NCI-H2227 treated with DMSO at 0.1 percent for 48 hours (cell line): ENCODE results near the gene RSPH10B2.
"Not testable (repeated sequence)": the region's sequence is repeated elsewhere in the genome, so short reads cannot be mapped to it uniquely, and the experiment has no call there.

Experiments
- DNase-seq: peaks from one replicate; lab custom pipeline; 2025; lab: John Stamatoyannopoulos, UW

The RSPH10B2 gene

GRCh38 chr7:6842278-6842921 is 88.5 kb downstream of the RSPH10B2 start:
- not testable (repeated sequence) for DNase-seq

- not testable (repeated sequence) for DNase-seq
Measured at GRCh38 chr7:6843092-6843491, 89.2 kb downstream of the RSPH10B2 start.

- DNase-seq: not testable (repeated sequence)
Measured at GRCh38 chr7:6843654-6844053, 89.8 kb downstream of the RSPH10B2 start.

- DNase-seq: not testable (repeated sequence)
Measured at GRCh38 chr7:6845971-6846449, 92.1 kb downstream of the RSPH10B2 start.

GRCh38 chr7:6847751-6848150 is 93.8 kb downstream of the RSPH10B2 start:
- DNase-seq: not testable (repeated sequence)
